OCI-M2 (cell line): ENCODE measurements around the gene SLC20A1.
"Not testable (repeated sequence)": the region's sequence is repeated elsewhere in the genome, so short reads cannot be mapped to it uniquely, and the experiment has no call there.

Source experiments
- DNase-seq: peaks from one replicate; lab custom pipeline; 2025; ENCODE audit not compliant: unreplicated experiment; lab: John Stamatoyannopoulos, UW

Gene SLC20A1

DNA sequence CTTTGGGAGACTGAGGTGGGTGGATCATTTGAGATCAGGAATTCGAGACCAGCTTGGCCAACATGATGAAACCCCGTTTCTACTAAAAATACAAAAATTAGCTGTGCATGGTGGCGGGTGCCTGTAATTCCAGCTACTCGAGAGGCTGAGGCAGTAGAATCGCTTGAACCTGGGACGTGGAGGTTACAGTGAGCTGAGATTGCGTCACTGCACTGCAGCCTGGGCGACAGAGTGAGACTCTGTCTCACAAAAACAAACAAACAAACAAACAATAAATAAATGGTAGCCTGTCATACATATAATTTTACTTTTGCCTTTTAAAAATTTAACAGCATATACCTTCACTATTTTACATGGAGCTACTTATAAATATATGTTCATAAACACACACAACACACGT, 61.2 kb downstream of the SLC20A1 start:
- not testable (repeated sequence) for DNase-seq

- no peak for DNase-seq
Observed at GRCh38 chr2:112708968-112709367, 63.2 kb downstream of the SLC20A1 start.

DNA sequence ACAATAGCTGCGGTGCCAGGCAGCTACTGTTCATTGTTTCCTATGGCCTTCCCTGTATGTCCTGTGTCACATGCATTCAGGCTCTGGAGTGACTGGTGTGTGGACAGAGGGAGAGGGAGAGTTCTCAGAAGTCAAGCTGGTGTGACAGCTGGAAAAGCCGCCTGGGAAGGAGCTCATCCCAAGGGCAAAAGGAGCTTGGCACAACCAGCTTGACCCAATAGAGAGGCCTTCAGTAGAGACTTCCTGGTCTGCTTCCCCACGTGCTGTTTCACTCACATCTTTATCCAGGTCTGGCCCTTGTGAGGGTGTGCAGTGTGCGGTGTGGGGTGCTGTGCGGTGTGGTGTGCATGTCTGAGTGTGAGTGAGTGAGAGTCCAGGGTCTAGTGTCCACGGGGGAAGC, 64.0 kb downstream of the SLC20A1 start:
- DNase-seq: no peak

GRCh38 chr2:112710956-112711750, 65.4 kb downstream of the SLC20A1 start:
- no peak for DNase-seq

- no peak for DNase-seq
Observed at GRCh38 chr2:112712465-112712864, 66.7 kb downstream of the SLC20A1 start.

GRCh38 chr2:112712903-112713584, 67.3 kb downstream of the SLC20A1 start:
- DNase-seq: no peak
